GM18909 (cell line): ENCODE data around the gene GNA14.
"Not testable (repeated sequence)": the region's sequence is repeated elsewhere in the genome, so short reads cannot be mapped to it uniquely, and the experiment has no call there.

Experiments used
- ATAC-seq: cut with Tn5 transposase; IDR thresholded peaks from one replicate; pipeline ENCODE4 v1.9.1; 2021; ENCODE audit warnings: mild to moderate bottlenecking; ENCODE audit not compliant: unreplicated experiment, poor library complexity

The GNA14 gene

DNA sequence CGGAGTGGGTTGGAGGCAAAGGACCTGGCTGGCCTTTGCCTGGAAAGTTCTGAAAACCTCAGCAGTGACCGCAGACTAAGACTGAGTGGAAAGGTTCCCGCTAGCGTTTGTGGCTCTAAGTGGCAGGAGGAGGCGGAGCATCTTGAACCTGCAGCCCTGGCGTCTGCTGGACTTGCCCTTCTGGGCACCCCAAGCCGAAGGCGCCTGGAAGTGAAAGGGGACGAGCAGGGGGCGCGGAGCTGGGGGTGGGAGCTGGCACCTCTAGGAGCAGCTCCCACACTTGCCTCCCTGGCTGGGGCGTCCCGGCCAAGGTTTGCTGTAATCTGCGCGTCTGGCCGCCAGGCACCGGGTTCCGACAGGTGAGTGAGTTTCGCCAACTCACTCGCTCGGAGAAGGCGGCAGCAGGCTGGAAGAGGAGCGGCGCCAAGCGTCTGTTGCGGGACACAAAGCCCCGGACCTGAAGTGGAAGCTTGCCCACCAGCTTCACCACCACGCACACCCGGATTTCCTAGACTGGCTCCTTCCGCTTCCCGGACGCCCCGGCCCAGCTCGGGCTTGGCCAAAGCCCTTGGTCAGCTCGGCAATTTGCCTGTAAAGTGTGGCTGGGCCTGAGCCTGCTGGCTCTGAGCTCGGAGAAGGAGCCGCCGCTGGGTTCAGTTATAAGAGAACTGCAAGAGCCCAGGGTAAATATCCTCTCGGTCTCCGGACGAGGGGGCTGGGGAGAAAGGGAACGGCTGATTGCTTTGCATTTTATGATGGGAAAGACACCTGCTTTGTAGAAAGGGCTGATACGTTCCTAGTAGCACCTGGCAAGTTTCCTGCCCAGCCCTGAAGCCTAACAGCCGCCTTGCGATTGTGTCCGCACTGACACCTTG, at the start of gene GNA14:
GNA14 (minus strand) TSS at position 89 of the 875 bp plus-strand sequence. CDS start 529 bp downstream, outside the sequence.
- ATAC-seq = no peak

GRCh38 chr9:77697238-77697984, 49.3 kb upstream of the GNA14 start:
- ATAC-seq = no peak

- not testable (repeated sequence) for ATAC-seq
Measured at GRCh38 chr9:77690723-77691122, 42.6 kb upstream of the GNA14 start.

- ATAC-seq = not testable (repeated sequence)
Measured at GRCh38 chr9:77690119-77690518, 42.0 kb upstream of the GNA14 start.

GRCh38 chr9:77687737-77688136, 39.6 kb upstream of the GNA14 start:
- ATAC-seq = not testable (repeated sequence)

- no peak for ATAC-seq
Measured at GRCh38 chr9:77680581-77680980, 32.5 kb upstream of the GNA14 start.

DNA sequence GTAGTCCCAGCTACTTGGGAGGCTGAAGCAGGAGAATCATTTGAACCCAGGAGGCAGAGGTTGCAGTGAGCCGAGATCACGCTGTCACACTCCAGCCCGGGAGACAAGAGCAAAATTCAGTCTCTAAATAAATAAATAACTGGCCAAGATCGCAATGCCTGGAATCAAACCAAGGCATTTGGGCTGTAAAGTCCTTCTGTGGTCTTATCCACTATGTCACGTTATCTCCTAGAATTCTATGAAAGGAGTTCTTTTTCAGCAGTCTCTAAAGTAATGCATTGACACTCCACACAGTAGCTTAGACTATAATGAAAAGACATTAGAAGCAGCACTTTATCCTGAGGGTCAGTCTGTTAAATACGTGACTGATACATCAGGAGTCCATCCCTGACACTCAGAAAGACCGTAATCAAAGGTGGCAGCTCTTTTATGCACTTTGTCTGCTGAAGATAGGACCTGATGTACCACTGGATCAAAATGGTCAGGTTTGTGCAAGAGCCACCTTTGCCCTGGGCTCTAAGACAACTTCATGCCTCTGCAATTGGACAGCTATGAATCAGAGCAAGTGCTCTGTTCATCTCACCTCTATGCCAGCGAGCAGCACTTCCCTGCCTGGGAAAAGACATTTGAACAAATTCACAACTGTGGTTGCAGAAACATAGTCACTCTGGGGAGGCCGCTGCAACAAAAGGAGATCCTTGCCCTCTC, 31.7 kb upstream of the GNA14 start:
- no peak for ATAC-seq

DNA sequence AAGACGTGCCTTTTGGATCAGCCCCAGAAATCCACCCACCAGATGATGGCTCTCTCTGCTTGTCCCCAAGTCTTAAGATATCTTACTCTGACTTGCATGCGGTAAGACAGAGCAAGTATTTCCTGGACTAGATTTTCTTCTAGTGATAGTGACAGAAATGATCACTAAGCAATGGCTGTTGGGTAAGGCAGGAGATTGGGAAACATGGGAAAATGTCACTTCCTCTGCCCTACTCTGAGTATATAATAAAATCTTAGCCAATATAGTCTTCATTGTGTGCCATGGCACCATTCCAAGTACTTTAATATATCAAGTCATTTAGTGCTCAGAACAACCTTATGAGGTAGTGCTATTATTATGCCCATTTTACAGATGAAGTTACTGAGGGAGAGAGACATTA, 31.0 kb upstream of the GNA14 start:
- no peak for ATAC-seq

DNA sequence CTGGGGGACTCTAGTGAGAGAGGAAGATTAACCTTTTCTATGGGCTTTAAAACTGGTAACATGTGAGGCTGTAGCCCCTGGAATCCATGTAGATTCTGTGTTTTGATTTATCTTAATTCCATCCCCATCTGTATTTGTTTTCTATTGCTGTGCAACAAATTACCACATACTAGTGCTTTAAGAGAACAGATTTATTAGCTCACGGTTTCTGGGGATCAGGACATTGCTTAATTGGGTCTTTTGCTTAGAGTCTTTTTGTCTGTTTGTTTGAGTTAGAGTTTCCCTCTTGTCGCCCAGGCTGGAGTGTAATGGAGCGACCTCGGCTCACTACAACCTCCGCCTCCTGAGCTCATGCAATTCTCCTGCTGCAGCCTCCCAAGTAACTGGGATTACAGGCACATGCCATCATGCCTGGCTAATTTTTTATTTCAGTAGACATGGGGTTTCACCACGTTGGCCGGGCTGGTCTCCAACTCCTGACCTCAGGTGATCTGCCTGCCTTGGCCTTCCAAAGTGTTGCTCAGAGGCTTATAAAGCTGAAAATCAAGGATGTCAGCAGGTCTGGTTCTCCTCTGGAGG, 29.9 kb upstream of the GNA14 start:
- ATAC-seq = no peak

DNA sequence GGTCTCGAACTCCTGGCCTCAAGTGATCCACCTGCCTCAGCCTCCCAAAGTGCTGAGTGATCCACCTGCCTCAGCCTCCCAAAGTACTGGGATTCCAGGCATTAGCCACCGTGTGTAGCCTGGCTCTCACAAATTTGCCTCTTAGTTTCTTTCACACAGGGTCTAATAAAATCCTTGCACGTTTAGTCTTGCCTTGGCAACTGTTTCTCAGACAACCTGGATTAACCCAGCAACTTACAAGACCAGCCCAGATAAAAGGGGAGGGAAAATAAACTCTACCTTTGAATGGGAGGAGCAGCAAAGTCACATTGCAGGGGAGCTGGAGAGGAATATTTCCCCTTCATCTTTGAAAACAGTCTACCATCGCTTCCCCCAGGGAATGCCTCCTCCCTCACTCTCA, 29.3 kb upstream of the GNA14 start:
- ATAC-seq = no peak

DNA sequence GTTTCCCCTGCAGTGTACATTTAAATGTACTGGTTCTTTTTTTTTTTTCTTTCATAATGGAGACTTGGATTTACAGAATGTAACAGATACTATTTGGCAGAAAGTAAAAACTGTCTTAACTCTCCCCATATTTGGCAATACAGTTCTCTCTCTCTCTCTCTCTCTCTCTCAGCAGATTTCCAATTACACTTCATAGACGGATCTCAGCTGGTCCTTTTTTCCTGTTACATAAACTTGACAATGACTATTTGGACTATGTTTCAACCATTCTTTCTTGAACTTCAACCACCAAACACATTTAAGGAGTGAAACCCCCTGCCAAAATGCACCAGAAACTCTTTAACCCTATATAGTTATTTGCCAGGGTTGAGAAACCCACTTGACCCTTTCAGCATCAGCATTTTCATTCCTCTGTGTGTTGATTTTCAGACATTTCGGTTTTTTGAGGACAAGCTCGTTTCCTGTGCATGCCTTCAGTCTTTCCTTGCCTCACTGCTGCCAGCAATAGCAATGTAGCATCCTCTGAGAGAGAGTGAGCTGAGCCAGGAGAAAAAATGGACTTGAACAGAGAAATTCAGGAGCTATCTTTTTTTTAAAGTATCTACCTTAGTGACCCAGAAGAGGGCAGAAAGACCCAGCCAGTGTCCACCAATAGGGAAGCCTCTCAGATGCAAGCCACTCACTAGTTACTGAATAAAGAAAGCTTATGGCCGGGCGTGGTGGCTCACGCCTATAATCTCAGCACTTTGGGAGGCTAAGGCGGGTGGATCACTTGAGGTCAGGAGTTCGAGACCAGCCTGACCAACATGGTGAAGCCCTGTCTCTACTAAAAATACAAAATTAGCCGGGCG, 26.0 kb upstream of the GNA14 start:
- ATAC-seq = no peak

DNA sequence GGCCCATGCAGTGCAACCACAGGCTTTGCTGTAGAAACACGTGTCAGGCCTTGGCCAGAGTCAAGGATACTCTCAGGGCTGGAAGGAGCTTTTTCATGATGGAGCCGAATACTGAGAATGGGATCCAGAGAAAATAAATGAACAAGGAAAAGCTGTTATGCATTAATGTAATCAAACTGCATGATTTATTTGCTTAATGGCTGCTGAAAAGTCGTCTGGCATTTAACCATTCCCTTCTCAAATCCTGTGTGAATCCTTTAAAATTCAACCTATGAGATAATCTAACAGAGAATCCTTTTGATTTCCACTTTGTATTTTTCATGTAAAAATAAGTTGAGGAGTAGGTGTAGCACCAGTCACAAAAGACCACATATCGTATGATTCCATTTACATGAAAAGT, 24.1 kb upstream of the GNA14 start:
- ATAC-seq = no peak

- no peak for ATAC-seq
Measured at GRCh38 chr9:77667151-77667550, 19.0 kb upstream of the GNA14 start.

DNA sequence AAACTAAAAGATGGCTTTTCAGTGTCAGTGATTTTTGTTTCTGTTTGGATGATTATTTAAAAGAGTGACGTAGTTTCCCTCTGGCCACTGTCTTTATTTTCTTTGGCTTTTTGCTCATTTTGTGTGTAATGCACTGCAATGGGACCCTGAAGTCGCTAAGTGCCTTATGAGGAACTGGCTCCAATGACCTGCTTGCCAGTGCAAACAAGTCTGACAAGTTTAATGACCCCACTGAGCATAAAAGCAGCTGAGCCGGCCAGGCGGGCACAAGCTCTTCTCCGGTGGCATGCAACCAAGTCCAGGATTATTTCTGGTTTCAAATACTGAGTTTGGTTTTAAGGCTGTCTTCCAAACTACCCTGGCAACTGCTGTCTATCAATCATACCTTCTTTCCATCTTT, 15.6 kb upstream of the GNA14 start:
- ATAC-seq = no peak

- no peak for ATAC-seq
Measured at GRCh38 chr9:77661566-77662085, 13.5 kb upstream of the GNA14 start.

GRCh38 chr9:77659926-77660325, 11.8 kb upstream of the GNA14 start:
- no peak for ATAC-seq

- no peak for ATAC-seq
Measured at GRCh38 chr9:77651203-77651602, 3.1 kb upstream of the GNA14 start.

DNA sequence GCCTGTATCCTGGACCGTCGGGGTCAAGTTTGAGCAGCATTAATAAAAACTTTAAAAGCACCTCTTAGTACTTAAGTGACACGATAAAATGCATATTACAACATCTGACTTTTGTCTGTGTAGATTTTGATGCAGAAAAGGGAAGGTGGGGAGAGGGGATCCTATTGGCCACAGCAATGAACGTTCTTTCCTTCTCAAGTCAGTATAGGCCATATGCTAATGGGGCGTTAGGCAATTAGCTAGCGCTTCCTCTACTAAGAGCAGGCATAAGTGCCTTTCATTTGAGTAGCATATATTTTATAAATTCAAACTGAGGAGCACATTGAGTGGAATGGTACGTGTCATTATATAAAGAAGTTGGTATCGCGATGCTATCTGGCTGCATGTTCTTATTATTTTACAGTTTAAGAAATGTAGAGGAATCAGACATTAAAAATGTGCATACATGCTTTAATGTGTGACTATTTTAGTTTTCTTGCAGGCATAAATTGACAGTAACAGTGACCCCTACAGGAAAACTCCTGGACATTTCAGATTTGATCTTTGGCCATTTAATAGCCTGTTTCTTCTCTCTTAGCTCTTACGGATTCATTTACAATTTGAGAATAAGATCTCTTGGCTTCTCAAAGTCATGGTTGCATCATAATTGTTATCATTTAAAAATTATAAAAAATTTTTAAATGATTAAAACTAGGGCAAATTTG, 1.1 kb upstream of the GNA14 start:
- ATAC-seq = no peak
